Measurements from ENCODE around the gene AMMECR1L.
A peak's percentile ranks its signal among the peaks of the same experiment; 100 is the strongest.
"Not testable (repeated sequence)": the region's sequence is repeated elsewhere in the genome, so short reads cannot be mapped to it uniquely, and the experiment has no call there.

Gene AMMECR1L

GRCh38 chr2:127841466-127842178 is 44.1 kb downstream of the AMMECR1L start:
- no peak for DNase-seq (ENCODE audit: low read depth, low spot score)

GRCh38 chr2:127840893-127841292 is 44.9 kb downstream of the AMMECR1L start:
- no peak for DNase-seq (ENCODE audit: low read depth, low spot score)

DNA sequence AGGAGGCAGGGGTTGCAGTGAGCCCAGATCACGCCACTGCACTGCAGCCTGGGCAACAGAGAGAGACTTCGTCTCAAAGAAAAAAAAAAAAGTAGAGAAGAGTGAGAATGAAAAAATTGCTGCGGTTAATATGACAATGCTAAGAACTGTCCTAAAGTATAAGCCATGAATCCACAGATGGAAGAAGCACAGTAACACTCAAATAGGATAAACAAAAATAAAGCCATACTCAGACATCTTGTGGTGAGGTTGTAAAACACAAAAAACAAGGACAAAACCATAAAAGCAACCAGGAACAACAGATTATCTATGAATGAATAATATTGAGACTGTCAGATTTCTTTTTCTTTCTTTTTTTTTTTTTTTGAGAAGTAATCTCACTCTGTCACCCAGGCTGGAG is 50.8 kb downstream of the AMMECR1L start:
- no peak for DNase-seq (ENCODE audit: low read depth, low spot score)

- peak; percentile 17 for DNase-seq (ENCODE audit: low read depth, low spot score)
These were observed 55.9 kb downstream of the AMMECR1L start for GRCh38 chr2:127829845-127830246.

- not testable (repeated sequence) for DNase-seq (ENCODE audit: low read depth, low spot score)
These were observed 59.0 kb downstream of the AMMECR1L start for GRCh38 chr2:127826708-127827107.

GRCh38 chr2:127826047-127826446 is 59.7 kb downstream of the AMMECR1L start:
- no peak for DNase-seq (ENCODE audit: low read depth, low spot score)

- no peak for DNase-seq (ENCODE audit: low read depth, low spot score)
These were observed 65.6 kb downstream of the AMMECR1L start for GRCh38 chr2:127820080-127820668.

- no peak for DNase-seq (ENCODE audit: low read depth, low spot score)
These were observed 66.8 kb downstream of the AMMECR1L start for GRCh38 chr2:127818794-127819425.

DNA sequence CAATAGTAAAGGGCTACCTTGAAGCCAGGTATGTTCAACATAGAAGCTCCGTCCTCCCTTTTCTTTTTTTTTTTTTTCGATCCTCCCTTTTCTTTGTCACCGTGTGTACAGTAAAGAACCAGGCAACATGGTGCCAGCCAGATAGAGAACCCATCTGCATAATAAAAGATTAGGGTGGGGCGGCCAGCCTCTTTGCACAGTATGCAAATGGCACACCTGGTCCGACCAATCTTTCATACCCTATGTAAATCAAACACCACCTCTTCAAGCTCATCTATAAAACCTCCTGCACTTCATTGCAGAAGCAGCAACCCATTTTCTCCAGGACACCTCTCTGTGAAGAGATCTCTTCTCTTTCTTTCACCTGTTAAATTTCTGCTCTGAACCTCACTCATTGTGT is 67.5 kb downstream of the AMMECR1L start:
- DNase-seq (ENCODE audit: low read depth, low spot score), result no peak

DNA sequence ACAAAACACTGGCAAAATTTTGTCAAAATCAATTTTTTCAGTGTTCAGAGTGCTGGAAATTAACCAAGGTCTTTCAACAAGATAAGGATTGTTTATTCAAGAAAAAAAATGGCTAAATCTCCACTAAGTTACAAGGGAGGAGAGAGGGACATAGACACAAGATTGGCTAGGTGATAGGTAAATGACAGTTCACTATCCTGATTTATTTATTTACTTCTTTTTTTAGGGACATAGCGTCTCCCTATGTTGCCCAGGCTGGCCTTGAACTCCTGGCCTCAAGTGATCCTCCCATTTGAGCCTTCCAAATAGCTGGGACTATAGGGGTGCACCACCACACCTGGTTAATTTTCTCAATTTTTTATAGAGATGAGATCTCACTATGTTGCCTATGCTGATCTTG is 71.1 kb downstream of the AMMECR1L start:
- DNase-seq (ENCODE audit: low read depth, low spot score), result no peak

- not testable (repeated sequence) for DNase-seq (ENCODE audit: low read depth, low spot score)
These were observed 73.3 kb downstream of the AMMECR1L start for GRCh38 chr2:127812441-127812840.
